ENCODE measurements around the gene NT5DC2.

The NT5DC2 gene

DNA sequence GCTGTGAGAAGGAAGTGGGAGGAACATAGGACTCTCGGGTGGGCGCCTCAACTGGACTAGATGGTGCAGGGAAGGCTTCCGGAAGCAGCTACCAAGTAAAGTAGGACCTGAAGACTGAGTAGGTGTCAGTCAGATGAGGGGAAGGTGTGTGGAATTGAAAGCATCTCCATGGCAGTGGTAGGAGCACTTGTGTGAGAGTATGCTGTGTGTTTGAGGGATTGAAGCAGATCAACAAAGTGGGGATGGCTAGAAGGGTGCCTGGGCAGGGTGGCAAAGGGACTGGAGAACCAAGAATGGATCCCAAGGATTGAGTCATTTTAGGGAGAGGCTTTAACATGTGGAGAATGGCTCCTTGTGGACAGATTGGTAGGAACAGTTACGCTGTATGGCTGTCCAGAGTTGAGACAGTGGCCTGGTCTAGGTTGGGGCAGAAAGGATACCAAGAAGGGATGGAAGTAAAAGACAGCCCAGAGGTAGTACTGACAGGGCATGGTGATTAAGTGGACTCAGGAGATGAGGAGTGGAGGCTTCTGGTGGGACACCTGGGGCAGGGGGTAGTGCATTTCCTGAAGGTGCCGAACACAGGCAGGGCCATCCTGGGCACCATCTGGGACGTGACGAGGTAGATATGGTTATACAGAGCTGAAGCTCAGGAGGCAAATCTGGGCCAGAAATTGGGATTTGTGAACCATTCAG lies 4.2 kb upstream of the NT5DC2 start:
- Histone ChIP-seq H3F3A (ENCODE audit: control insufficient read depth, insufficient read depth) (peaks cover 15% of the 10 kb centered on the region), H3K27ac (ENCODE audit: low read depth, low read length) (no peak overlapping the region), H3K36me3 (ENCODE audit: control insufficient read depth, low read length) (peaks cover 44% of the 10 kb centered on the region), H3K27me3 (ENCODE audit: control insufficient read depth, low read length) (no peaks in the 10 kb centered on the region), H4K20me1 (ENCODE audit: control insufficient read depth, insufficient read depth, low read depth, low read length) (peaks cover 16% of the 10 kb centered on the region), H3K4me3 (ENCODE audit: low read length) (peak overlapping the region; percentile 91), H3K9me2 (replicated peaks; ENCODE audit: control insufficient read depth, low read length) (no peaks in the 10 kb centered on the region), H3K9me3 (ENCODE audit: control insufficient read depth, insufficient read depth, low read length) (no peaks in the 10 kb centered on the region), H3K4me2 (ENCODE audit: low read length) (peak overlapping the region; percentile 92), H3K79me2 (ENCODE audit: control insufficient read depth, low read length) (peaks cover 63% of the 10 kb centered on the region), H3K4me1 (ENCODE audit: control insufficient read depth, low read length) (peaks cover 41% of the 10 kb centered on the region)
- TF ChIP-seq, protein P1, sequence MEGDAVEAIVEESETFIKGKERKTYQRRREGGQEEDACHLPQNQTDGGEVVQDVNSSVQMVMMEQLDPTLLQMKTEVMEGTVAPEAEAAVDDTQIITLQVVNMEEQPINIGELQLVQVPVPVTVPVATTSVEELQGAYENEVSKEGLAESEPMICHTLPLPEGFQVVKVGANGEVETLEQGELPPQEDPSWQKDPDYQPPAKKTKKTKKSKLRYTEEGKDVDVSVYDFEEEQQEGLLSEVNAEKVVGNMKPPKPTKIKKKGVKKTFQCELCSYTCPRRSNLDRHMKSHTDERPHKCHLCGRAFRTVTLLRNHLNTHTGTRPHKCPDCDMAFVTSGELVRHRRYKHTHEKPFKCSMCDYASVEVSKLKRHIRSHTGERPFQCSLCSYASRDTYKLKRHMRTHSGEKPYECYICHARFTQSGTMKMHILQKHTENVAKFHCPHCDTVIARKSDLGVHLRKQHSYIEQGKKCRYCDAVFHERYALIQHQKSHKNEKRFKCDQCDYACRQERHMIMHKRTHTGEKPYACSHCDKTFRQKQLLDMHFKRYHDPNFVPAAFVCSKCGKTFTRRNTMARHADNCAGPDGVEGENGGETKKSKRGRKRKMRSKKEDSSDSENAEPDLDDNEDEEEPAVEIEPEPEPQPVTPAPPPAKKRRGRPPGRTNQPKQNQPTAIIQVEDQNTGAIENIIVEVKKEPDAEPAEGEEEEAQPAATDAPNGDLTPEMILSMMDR (IDR thresholded peaks at IDR 0.05; ENCODE audit: low read depth, low read length, poor library complexity, severe bottlenecking) = no peak

GRCh38 chr3:52537165-52537620 lies 3.5 kb upstream of the NT5DC2 start:
- H3K9me3 ChIP-seq (ENCODE audit: control insufficient read depth, insufficient read depth, low read length) = no peaks in the 10 kb centered on the region
- H3K9me2 ChIP-seq (replicated peaks; ENCODE audit: control insufficient read depth, low read length) = no peaks in the 10 kb centered on the region
- peak overlapping the region; percentile 45 for H3K27ac ChIP-seq (ENCODE audit: low read depth, low read length)
- H3F3A ChIP-seq (ENCODE audit: control insufficient read depth, insufficient read depth) = peaks cover 15% of the 10 kb centered on the region
- no peak for TF ChIP-seq EZH2phosphoT487 (IDR thresholded peaks at IDR 0.05; ENCODE audit: borderline replicate concordance, low read length)
- TF ChIP-seq, protein P1 (IDR thresholded peaks at IDR 0.05; ENCODE audit: low read depth, low read length, poor library complexity, severe bottlenecking) = no peak
- peak overlapping the region; percentile 91 for H3K4me3 ChIP-seq (ENCODE audit: low read length)
- peak overlapping the region; percentile 92 for H3K4me2 ChIP-seq (ENCODE audit: low read length)
- peaks cover 46% of the 10 kb centered on the region for H3K4me1 ChIP-seq (ENCODE audit: control insufficient read depth, low read length)
- H3K27me3 ChIP-seq (ENCODE audit: control insufficient read depth, low read length) = no peaks in the 10 kb centered on the region
- H4K20me1 ChIP-seq (ENCODE audit: control insufficient read depth, insufficient read depth, low read depth, low read length) = peaks cover 18% of the 10 kb centered on the region
- H3K36me3 ChIP-seq (ENCODE audit: control insufficient read depth, low read length) = peaks cover 48% of the 10 kb centered on the region
- peaks cover 68% of the 10 kb centered on the region for H3K79me2 ChIP-seq (ENCODE audit: control insufficient read depth, low read length)

- TF ChIP-seq, protein P1 (IDR thresholded peaks at IDR 0.05; ENCODE audit: low read depth, low read length, poor library complexity, severe bottlenecking) = no peak
- no peak for TF ChIP-seq EZH2phosphoT487 (IDR thresholded peaks at IDR 0.05; ENCODE audit: borderline replicate concordance, low read length)
- Histone ChIP-seq H4K20me1 (ENCODE audit: control insufficient read depth, insufficient read depth, low read depth, low read length) (peaks cover 21% of the 10 kb centered on the region), H3K79me2 (ENCODE audit: control insufficient read depth, low read length) (peaks cover 68% of the 10 kb centered on the region)
Measured at GRCh38 chr3:52536369-52537164, 2.9 kb upstream of the NT5DC2 start, which contains the start of gene UQCC5. Gene UQCC5, plus strand, starts transcription at chr3:52536605. Its CDS starts 151 bp downstream, at chr3:52536756.

More at GRCh38 chr3:52536369-52537164, 2.9 kb upstream of the NT5DC2 start, which contains the start of gene UQCC5:
- Histone ChIP-seq H3K27ac (ENCODE audit: low read depth, low read length) (peak within 1 kb of the TSS; percentile 45), H3K4me3 (ENCODE audit: low read length) (peak within 1 kb of the TSS; percentile 91), H3F3A (ENCODE audit: control insufficient read depth, insufficient read depth) (peaks cover 15% of the 10 kb centered on the region), H3K4me2 (ENCODE audit: low read length) (peak within 1 kb of the TSS; percentile 92), H3K9me2 (replicated peaks; ENCODE audit: control insufficient read depth, low read length) (no peaks in the 10 kb centered on the region), H3K9me3 (ENCODE audit: control insufficient read depth, insufficient read depth, low read length) (no peaks in the 10 kb centered on the region), H3K4me1 (ENCODE audit: control insufficient read depth, low read length) (peaks cover 52% of the 10 kb centered on the region), H3K36me3 (ENCODE audit: control insufficient read depth, low read length) (peaks cover 49% of the 10 kb centered on the region), H3K27me3 (ENCODE audit: control insufficient read depth, low read length) (no peaks in the 10 kb centered on the region)

Data from DOHH2 (cell line).